GM18870 (cell line): ENCODE measurements around the gene GABRB2.
"Not testable (repeated sequence)": the region's sequence is repeated elsewhere in the genome, so short reads cannot be mapped to it uniquely, and the experiment has no call there.

ENCODE experiments used
- ATAC-seq: cut with Tn5 transposase; IDR thresholded peaks from one replicate; pipeline ENCODE4 v1.9.1; 2021; ENCODE audit warnings: moderate library complexity; ENCODE audit not compliant: unreplicated experiment

Gene GABRB2

DNA sequence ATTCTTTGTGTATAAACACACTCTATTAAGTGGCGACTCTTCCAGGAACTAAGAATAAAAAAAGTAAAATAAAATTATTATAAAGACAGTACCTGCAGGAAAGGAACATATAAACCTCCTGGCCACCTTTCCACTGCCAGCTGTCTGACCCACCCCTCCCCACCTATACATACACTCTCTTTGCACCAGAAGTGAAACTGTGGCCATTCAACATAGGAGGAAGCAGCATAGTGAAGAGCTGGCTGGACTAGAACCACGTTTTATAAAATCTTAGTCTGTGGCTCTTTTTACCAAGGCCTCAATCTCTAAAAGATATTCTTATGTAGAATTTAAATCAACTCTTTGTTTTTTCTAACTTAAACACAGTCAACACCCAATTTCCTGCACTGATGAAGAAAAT, 289.6 kb downstream of the GABRB2 start:
- ATAC-seq = no peak

DNA sequence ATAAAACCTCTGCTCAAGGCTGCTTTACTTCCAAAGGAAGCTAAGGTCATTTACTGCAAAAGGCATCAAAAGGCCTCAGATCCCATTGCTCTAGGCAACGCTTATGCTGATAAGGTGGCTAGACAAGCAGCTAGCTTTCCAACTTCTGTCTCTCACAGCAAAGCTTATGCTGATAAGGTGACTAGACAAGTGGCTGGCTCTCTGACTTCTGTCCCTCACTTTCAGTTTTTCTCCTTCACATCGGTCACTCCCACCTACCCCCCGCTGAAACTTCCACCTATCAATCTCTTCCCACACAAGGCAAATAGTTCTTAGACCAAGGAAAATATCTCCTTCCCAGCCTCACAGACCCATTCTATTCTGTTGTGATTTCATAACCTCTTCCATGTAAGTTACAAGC, 293.6 kb downstream of the GABRB2 start:
- ATAC-seq = not testable (repeated sequence)

DNA sequence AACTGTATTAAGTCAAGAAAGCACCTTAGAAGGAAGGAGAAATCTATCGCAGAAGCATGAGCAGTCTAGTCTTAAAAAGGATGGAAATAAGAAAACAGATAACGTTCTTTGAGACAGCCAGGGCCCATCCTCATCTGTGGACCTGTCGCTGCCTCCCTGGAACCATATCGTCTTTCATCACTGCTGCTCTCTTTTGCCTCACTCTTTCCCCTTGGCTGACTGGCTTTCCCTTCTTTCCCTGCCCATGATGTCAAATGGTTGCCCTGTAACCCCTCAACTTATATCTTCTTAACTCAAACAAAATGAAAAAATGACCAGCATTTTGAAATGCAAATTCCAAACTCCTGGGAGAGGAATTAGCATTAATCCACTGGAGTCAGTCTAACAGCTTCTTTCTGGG, 299.8 kb downstream of the GABRB2 start:
- ATAC-seq = no peak

DNA sequence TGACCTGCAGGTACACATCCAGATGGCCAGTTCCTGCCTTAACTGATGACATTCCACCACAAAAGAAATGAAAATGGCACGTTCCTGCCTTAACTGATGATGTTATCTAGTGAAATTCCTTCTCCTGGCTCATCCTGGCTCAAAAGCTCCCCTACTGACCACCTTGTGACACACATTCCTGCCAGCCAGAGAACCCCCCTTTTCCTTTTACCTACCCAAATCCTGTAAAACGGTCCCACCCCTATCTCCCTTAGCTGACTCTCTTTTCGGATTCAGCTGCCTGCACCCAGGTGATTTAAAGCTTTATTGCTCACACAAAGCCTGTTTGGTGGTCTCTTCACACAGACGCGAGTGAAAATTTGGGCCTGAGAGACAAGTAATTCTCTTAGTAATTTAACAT, 300.7 kb downstream of the GABRB2 start:
- not testable (repeated sequence) for ATAC-seq
